GM13977 (cell line): Measurements from ENCODE around the gene MEN1.

Experiments used
- DNase-seq: peaks from one replicate; pipeline ENCODE4 v3.0.0; 2012; ENCODE audit warnings: low spot score
- in situ Hi-C: fragments of 300-500 bp; cut with MboI; formaldehyde crosslinking; loops from one replicate; pipeline ENCODE4 v1.12.0; 2022; ENCODE audit warnings: low sequenced_read_pairs, low pct_unique_long_range_greater_than_20kb, mixed read lengths, inconsistent platforms; ENCODE audit not compliant: unreplicated experiment
- TF ChIP-seq, protein P1 (sequence below): IDR thresholded peaks from 2 replicates; pipeline ENCODE4 v1.5.1; 2012; ENCODE audit warnings: mild to moderate bottlenecking, control low read depth; ENCODE audit not compliant: insufficient read depth; ENCODE audit errors: extremely low read depth, missing control alignments

Gene MEN1

DNA sequence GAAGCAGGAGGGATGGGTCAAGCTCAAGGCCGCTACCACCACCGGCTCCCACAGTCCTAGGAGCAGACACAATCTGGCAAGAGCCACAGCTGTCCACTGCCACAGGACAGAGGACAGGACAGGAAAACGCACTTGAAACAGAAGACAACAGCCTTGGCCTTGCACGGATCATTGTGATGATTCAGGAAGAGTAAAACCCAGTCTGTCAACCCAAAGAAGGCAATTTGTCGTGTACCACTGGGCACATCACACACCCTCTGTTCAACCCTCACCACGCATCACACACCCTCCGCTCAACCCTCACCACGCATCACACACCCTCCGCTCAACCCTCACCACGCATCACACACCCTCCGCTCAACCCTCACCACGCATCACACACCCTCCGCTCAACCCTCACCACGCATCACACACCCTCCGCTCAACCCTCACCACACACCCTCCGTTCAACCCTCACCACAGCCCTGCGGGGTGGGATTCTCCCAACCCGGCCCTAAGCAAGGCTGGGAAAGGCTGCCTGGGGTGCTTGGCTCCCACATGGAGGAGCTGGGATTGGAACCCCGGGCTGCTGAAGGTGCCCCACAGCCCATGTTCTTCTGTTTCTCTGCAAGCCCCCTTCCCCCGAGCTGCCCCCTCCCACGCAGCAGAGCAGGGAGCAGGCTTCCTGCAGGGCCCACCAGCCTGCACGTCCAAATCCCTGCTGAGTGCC lies 45.4 kb upstream of the MEN1 start:
- in situ Hi-C loops: no loop called here
- TF ChIP-seq, protein P1, sequence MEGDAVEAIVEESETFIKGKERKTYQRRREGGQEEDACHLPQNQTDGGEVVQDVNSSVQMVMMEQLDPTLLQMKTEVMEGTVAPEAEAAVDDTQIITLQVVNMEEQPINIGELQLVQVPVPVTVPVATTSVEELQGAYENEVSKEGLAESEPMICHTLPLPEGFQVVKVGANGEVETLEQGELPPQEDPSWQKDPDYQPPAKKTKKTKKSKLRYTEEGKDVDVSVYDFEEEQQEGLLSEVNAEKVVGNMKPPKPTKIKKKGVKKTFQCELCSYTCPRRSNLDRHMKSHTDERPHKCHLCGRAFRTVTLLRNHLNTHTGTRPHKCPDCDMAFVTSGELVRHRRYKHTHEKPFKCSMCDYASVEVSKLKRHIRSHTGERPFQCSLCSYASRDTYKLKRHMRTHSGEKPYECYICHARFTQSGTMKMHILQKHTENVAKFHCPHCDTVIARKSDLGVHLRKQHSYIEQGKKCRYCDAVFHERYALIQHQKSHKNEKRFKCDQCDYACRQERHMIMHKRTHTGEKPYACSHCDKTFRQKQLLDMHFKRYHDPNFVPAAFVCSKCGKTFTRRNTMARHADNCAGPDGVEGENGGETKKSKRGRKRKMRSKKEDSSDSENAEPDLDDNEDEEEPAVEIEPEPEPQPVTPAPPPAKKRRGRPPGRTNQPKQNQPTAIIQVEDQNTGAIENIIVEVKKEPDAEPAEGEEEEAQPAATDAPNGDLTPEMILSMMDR: no peak
- no peak for DNase-seq

DNA sequence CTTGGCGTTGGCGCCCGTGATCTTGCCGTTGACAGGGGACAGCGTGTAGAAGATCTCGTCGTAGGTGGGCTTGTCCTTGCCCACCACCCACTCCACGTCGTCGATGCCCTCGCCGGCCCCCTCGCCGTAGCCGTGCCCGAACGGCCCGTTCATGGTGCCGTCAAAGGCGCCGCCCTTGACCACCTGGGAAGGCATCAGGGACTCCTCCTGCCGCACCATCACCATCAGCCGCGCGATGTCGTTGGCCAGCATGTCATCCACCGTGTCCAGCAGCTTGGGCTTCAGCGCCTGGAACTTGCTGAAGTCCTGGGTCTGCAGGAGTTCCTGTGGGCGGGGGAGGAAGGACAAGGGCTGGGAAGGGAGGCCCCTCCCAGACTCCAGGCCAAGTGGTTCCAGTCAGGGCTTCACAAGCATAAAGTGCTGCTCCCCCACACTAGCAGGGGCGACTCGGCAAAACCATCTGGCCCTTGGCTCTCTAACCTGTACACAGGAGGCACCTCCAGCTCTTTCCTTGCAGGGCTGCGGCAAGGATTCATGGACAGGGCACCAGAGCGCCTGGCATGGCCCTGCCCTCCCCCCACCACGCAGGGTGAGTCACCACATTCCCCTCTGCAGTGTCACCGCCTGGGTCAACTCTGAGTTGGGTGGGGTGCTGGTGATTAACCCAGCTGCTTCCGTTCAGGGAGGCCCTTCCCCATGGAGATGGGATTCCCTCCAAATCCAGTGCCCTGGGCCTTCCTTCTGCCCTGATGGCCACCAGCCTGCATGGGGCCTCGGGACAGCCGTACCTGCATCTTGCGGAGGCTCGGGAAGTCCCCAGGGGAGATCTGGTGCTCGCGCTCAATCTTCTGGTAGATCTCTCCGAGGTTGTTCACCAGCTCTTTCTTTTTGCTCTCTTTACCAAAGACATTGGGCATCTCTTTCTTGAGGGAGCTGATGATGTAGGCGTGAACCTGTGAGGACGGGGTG lies 44.5 kb upstream of the MEN1 start:
- DNase-seq: no peak
- TF ChIP-seq, protein P1: no peak
- in situ Hi-C loops: no loop called here

DNA sequence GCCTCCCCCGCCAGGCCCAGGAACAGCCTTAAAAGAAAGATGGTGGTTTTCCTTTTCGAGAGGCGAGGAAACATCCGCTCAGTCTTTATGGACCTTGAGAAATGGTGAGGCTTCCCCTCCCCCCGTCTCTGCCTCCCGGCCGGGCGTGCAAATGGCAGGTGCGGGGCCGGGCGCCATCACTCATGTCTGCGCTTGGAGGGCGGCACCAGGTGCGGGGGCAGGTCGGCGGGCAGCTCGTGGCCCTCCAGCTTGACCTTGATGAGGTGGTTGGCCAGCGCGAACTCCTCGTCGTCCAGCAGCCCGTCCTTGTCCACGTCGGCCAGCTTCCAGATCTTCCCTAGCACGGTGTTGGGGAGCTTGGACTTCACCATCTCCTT lies 43.8 kb upstream of the MEN1 start:
- in situ Hi-C loops: no loop called here
- TF ChIP-seq, protein P1: no peak
- no peak for DNase-seq

DNA sequence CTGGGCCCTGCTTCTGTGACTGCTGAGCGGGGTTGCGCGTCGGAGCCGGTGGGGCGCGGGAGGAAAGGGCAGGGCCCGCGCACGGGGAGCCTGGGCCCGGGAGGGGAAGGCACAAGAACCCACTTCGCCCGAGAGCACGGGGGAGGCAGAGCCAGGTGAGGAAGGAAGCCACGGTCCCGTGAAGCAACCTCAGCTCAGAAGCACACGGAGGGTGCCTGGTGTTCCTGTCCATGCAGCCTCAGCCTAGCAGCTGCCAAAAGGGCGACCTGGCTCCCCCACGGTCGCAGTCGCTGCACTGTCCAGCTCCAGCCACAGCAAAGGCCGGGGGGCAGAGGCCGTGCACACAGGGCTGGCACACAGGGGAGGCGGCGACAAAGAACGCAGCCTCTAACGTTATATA lies 43.4 kb upstream of the MEN1 start:
- no peak for DNase-seq
- in situ Hi-C loops: no loop called here
- TF ChIP-seq, protein P1: no peak

DNA sequence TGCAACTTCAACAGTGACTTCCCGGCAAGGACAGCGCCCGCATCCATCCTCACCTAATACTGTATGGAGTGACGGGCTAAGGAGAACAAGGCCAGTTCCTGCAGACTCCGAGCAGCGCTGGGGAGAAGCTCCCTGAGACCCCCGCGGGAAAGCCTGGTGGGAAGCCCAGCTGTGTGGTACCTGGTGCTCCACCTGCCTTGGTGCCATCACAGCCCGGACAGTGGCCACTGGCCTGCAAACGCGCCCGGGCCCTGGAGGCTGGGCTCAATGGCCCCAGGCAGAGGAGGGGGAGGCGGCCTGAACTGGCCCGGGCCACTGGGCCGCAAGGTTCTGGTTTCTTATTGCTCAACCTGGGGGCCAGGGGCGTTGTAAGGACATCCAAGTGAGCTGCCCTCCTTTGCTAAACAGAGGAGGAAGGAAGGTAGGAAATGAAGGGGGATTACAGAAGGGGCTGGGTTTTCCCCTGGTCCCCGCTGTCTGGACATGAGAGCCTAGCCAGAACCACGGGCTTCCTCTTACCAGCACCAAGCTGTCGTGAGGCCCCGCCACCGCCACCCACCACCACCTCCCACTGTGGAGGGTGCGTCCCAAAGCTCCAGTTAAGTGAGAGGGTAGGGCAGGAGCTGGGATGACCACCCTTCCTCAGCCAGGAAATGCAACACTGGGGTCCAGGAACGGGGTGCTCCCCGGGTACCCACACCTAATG lies 42.6 kb upstream of the MEN1 start:
- in situ Hi-C loops: no loop called here
- TF ChIP-seq, protein P1: no peak
- peak; percentile 67 for DNase-seq

DNA sequence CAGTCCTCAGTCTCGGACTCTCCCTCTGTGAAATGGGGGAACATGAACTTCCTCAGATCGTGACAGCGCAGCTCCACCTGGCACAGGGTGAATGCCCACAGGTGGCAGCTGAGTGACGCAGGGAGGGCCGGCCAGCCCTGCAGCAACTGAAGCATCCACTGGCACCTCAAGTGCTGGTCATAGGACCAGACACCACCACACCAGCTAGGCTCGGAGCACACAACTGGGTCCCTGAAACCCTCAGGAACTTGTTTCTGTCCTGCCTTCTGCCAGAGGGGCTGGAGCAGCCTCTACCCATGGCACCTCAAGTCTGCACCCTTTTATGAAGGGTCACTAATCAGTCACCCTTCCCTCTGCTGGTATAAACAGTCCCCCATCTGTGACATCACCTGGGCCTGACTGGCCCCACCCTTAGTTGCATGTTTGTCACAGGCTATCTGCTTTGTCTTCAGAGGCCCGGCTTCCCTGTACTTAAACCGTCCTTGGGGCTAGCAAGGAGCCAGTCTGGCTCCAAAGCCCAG lies 41.5 kb upstream of the MEN1 start:
- in situ Hi-C loops: no loop called here
- DNase-seq: peak; percentile 74
- TF ChIP-seq, protein P1: no peak
